HEK293 (cell line): Measurements from ENCODE around the gene MAGI1.

Experiments
- CTCF ChIA-PET: fragments of 350-600 bp; formaldehyde crosslinking; extraction: SDS; loops from one replicate; lab custom pipeline; 2021; ENCODE audit warnings: antibody characterized with exemption; lab: Yijun Ruan, JAX
- POLR2A ChIA-PET: fragments of 300-600 bp; formaldehyde crosslinking; extraction: SDS; loops from one replicate; lab custom pipeline; 2020; ENCODE audit warnings: antibody characterized with exemption, inconsistent platforms; lab: Yijun Ruan, JAX
- H3K27ac ChIP-seq: fragments of 200-500 bp; sonication (Bioruptor generic); 2 replicates; pipeline ENCODE4 v1.5.1; 2014; ENCODE audit warnings: low read depth, low read length, control low read depth, inconsistent platforms; ENCODE audit errors: extremely low read depth
- H3K36me3 ChIP-seq, 2 experiments: fragments of 200-500 bp in 1 of 2; sonication (Bioruptor generic) in 1 of 2; 1 replicate in 1 of 2; 2 replicates in 1 of 2; pipeline ENCODE4 v1.5.1; 2014 to 2017; ENCODE audit warnings: inconsistent platforms in 2 of 2, low read length in 2 of 2; ENCODE audit not compliant: control insufficient read depth in 2 of 2, insufficient read depth in 1 of 2
- H3K4me1 ChIP-seq: fragments of 200-500 bp; sonication (Bioruptor generic); 2 replicates; pipeline ENCODE4 v1.5.1; 2014; ENCODE audit warnings: mild to moderate bottlenecking, low read length, inconsistent platforms; ENCODE audit not compliant: control insufficient read depth, insufficient read depth
- H3K4me3 ChIP-seq: 2 replicates; pipeline ENCODE4 v1.5.1; 2011; ENCODE audit warnings: low read depth, mild to moderate bottlenecking, control low read depth, low read length, moderate library complexity
- H3K9me3 ChIP-seq: fragments of 200-500 bp; sonication (Bioruptor generic); 2 replicates; pipeline ENCODE4 v1.5.1; 2014; ENCODE audit warnings: low read depth, low read length, inconsistent platforms; ENCODE audit not compliant: control insufficient read depth, insufficient read depth
- CTCF ChIP-seq: fragments of 450-650 bp; formaldehyde crosslinking; IDR thresholded peaks from 2 replicates; pipeline ENCODE4 v1.5.1; 2016; ENCODE audit warnings: missing biosample characterization, missing genetic modification characterization
- GFI1B ChIP-seq: fragments of 450-650 bp; formaldehyde crosslinking; IDR thresholded peaks from 2 replicates; pipeline ENCODE4 v1.5.1; 2016; ENCODE audit warnings: missing biosample characterization, missing genetic modification characterization
- GLI4 ChIP-seq: fragments of 450-650 bp; formaldehyde crosslinking; IDR thresholded peaks from 2 replicates; pipeline ENCODE4 v1.5.1; 2016; ENCODE audit warnings: missing biosample characterization, missing genetic modification characterization
- GLIS2 ChIP-seq: fragments of 450-650 bp; formaldehyde crosslinking; IDR thresholded peaks from 2 replicates; pipeline ENCODE4 v1.5.1; 2016; ENCODE audit warnings: missing biosample characterization, missing genetic modification characterization
- IKZF3 ChIP-seq: fragments of 450-650 bp; IDR thresholded peaks from 2 replicates; pipeline ENCODE4 v1.5.0; 2018; ENCODE audit warnings: missing biosample characterization, mild to moderate bottlenecking, missing genetic modification characterization, moderate library complexity
- KLF7 ChIP-seq: fragments of 450-650 bp; formaldehyde crosslinking; IDR thresholded peaks from 2 replicates; pipeline ENCODE4 v1.5.1; 2016; ENCODE audit warnings: missing biosample characterization, missing genetic modification characterization, borderline replicate concordance
- REPIN1 ChIP-seq: fragments of 450-650 bp; formaldehyde crosslinking; IDR thresholded peaks from 2 replicates; pipeline ENCODE4 v1.5.1; 2017; ENCODE audit warnings: missing biosample characterization, missing genetic modification characterization, low read depth
- SCRT2 ChIP-seq: fragments of 450-650 bp; formaldehyde crosslinking; IDR thresholded peaks from 2 replicates; pipeline ENCODE4 v1.5.1; 2016; ENCODE audit warnings: missing biosample characterization, missing genetic modification characterization
- SETDB1 ChIP-seq: IDR thresholded peaks from one replicate; pipeline ENCODE4 v1.6.1; 2017; ENCODE audit warnings: mild to moderate bottlenecking, low read length, moderate library complexity, mixed read lengths; ENCODE audit not compliant: insufficient read length
- TCF7L2 ChIP-seq: IDR thresholded peaks from 2 replicates; pipeline ENCODE4 v1.6.1; 2011; ENCODE audit warnings: low read depth, mild to moderate bottlenecking, inconsistent platforms, low read length, moderate library complexity, borderline replicate concordance
- TSHZ1 ChIP-seq: fragments of 450-650 bp; formaldehyde crosslinking; IDR thresholded peaks from 2 replicates; pipeline ENCODE4 v1.5.1; 2016; ENCODE audit warnings: missing biosample characterization, missing genetic modification characterization, borderline replicate concordance
- ZBTB48 ChIP-seq: fragments of 450-650 bp; formaldehyde crosslinking; IDR thresholded peaks from 2 replicates; pipeline ENCODE4 v1.5.1; 2016; ENCODE audit warnings: missing biosample characterization, missing genetic modification characterization
- ZBTB8A ChIP-seq: fragments of 450-650 bp; formaldehyde crosslinking; IDR thresholded peaks from 2 replicates; pipeline ENCODE4 v1.5.1; 2016; ENCODE audit warnings: missing biosample characterization, missing genetic modification characterization
- ZEB2 ChIP-seq: fragments of 450-650 bp; formaldehyde crosslinking; IDR thresholded peaks from 2 replicates; pipeline ENCODE4 v1.5.1; 2016; ENCODE audit warnings: missing biosample characterization, missing genetic modification characterization
- ZFP37 ChIP-seq: fragments of 450-650 bp; formaldehyde crosslinking; IDR thresholded peaks from 2 replicates; pipeline ENCODE4 v1.5.1; 2016; ENCODE audit warnings: missing biosample characterization, missing genetic modification characterization
- ZNF10 ChIP-seq: fragments of 450-650 bp; formaldehyde crosslinking; IDR thresholded peaks from 2 replicates; pipeline ENCODE4 v1.5.1; 2017; ENCODE audit warnings: missing biosample characterization, missing genetic modification characterization
- ZNF140 ChIP-seq: fragments of 450-650 bp; formaldehyde crosslinking; IDR thresholded peaks from 2 replicates; pipeline ENCODE4 v1.5.1; 2016; ENCODE audit warnings: missing biosample characterization, missing genetic modification characterization
- ZNF248 ChIP-seq: fragments of 450-650 bp; formaldehyde crosslinking; IDR thresholded peaks from 2 replicates; pipeline ENCODE4 v1.5.1; 2017; ENCODE audit warnings: missing biosample characterization, missing genetic modification characterization
- ZNF37A ChIP-seq: fragments of 450-650 bp; IDR thresholded peaks from 2 replicates; pipeline ENCODE4 v1.5.1; 2018; ENCODE audit warnings: missing biosample characterization, missing genetic modification characterization
- ZNF521 ChIP-seq: fragments of 450-650 bp; formaldehyde crosslinking; IDR thresholded peaks from 2 replicates; pipeline ENCODE4 v1.5.1; 2017; ENCODE audit warnings: missing biosample characterization, mild to moderate bottlenecking, missing genetic modification characterization
- ZNF529 ChIP-seq: fragments of 450-650 bp; formaldehyde crosslinking; IDR thresholded peaks from 2 replicates; pipeline ENCODE4 v1.5.1; 2017; ENCODE audit warnings: missing genetic modification characterization, missing biosample characterization; ENCODE audit not compliant: insufficient replicate concordance
- ZNF549 ChIP-seq: fragments of 450-650 bp; IDR thresholded peaks from 2 replicates; pipeline ENCODE4 v1.5.1; 2018; ENCODE audit warnings: missing biosample characterization, missing genetic modification characterization, mild to moderate bottlenecking, inconsistent platforms, moderate library complexity
- ZNF558 ChIP-seq: fragments of 450-650 bp; formaldehyde crosslinking; IDR thresholded peaks from 2 replicates; pipeline ENCODE4 v1.5.1; 2016; ENCODE audit warnings: missing biosample characterization, missing genetic modification characterization
- ZNF624 ChIP-seq: fragments of 450-650 bp; formaldehyde crosslinking; IDR thresholded peaks from 2 replicates; pipeline ENCODE4 v1.5.1; 2017; ENCODE audit warnings: missing biosample characterization, missing genetic modification characterization
- ZNF626 ChIP-seq: fragments of 450-650 bp; sonication (Bioruptor Pico); formaldehyde crosslinking; IDR thresholded peaks from 2 replicates; pipeline ENCODE4 v1.5.1; 2018; ENCODE audit warnings: missing biosample characterization, missing genetic modification characterization, inconsistent platforms
- TF ChIP-seq, protein P1 (sequence below): fragments of 450-650 bp; formaldehyde crosslinking; IDR thresholded peaks from 2 replicates; pipeline ENCODE4 v1.5.1; 2017; ENCODE audit warnings: missing biosample characterization, missing genetic modification characterization

Gene MAGI1

DNA sequence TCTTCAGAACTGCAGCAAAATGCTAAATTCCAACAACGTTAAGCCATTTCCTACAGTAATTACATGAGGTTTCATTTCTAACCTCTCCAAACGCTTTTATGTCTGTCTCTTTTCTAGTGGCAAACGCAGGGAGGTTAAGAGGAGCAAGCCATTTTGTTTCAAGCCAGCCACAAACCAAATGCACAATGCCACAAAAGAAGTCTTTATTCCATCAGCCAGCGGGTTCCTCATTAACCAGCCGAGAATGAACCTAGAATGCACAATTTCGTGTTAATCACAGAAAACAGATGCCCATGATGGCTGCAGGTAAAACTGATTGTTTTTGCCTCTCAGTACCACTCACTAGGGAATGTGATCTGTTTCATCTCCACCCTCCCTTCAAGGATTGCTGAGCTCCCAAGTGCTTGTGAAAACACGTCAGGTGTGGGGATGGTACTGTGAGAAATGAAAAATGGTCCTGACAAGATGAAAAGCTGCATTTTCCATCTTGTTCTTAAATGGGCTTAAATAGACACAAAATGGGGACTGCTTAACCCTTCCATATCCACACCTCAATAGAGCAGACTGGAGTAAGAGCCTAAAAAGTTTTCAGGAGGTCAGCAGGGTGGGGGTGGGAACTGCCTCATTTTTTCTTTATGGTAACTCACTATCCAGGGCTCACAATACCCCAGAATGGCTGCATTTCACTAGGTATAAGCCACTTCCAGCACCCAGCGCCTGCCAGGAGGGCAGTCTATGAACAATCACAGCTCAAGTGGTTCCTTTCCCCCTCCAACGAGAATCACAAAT, 277.1 kb downstream of the MAGI1 start (continued):
- TF ChIP-seq TSHZ1 (no peak), ZBTB48 (no peak)

GRCh38 chr3:65758876-65759598, 279.7 kb downstream of the MAGI1 start:
- Histone ChIP-seq H3K4me3 (no peak overlapping the region), H3K36me3 (no peaks in the 10 kb centered on the region), H3K9me3 (no peaks in the 10 kb centered on the region), H3K4me1 (no peaks in the 10 kb centered on the region)
- POLR2A ChIA-PET: no interaction called here
- TF ChIP-seq IKZF3 (tag by site-specific recombination) (no peak), ZBTB8A (tag by site-specific recombination) (no peak), ZNF10 (tag by site-specific recombination) (no peak), KLF7 (tag by site-specific recombination) (no peak), GLIS2 (tag by site-specific recombination) (no peak), GLI4 (no peak), SCRT2 (no peak), ZNF521 (tag by site-specific recombination) (no peak)
- TF ChIP-seq, all 188 proteins: peak for 0
- H3K27ac ChIP-seq: no peak overlapping the region
- CTCF ChIA-PET: interaction anchor here (1.5 kb wide), 1 partner anchor 8 kb away, joined by 4 read pairs; no protein-coding TSS in a partner anchor

GRCh38 chr3:65758438-65758837, 280.3 kb downstream of the MAGI1 start:
- Histone ChIP-seq H3K36me3 (no peaks in the 10 kb centered on the region), H3K4me3 (no peak overlapping the region), H3K9me3 (no peaks in the 10 kb centered on the region), H3K27ac (no peak overlapping the region), H3K4me1 (no peaks in the 10 kb centered on the region)
- ChIA-PET POLR2A (no interaction called here), CTCF (interaction anchor here (0.7 kb wide), 1 partner anchor 463 kb away, joined by 4 read pairs; no protein-coding TSS in a partner anchor)
- TF ChIP-seq SETDB1 (no peak), ZNF37A (tag by site-specific recombination) (no peak), ZNF549 (no peak), ZEB2 (tag by site-specific recombination) (no peak), TCF7L2 (no peak), CTCF (tag by site-specific recombination) (no peak), ZNF248 (tag by site-specific recombination) (no peak), ZBTB8A (tag by site-specific recombination) (no peak), ZNF626 (tag by site-specific recombination) (no peak), ZNF624 (tag by site-specific recombination) (no peak), ZNF558 (tag by site-specific recombination) (no peak), GFI1B (tag by site-specific recombination) (no peak), ZFP37 (tag by site-specific recombination) (no peak), ZNF529 (tag by site-specific recombination) (no peak), REPIN1 (tag by site-specific recombination) (no peak), ZNF140 (tag by site-specific recombination) (no peak)
- TF ChIP-seq, protein P1, sequence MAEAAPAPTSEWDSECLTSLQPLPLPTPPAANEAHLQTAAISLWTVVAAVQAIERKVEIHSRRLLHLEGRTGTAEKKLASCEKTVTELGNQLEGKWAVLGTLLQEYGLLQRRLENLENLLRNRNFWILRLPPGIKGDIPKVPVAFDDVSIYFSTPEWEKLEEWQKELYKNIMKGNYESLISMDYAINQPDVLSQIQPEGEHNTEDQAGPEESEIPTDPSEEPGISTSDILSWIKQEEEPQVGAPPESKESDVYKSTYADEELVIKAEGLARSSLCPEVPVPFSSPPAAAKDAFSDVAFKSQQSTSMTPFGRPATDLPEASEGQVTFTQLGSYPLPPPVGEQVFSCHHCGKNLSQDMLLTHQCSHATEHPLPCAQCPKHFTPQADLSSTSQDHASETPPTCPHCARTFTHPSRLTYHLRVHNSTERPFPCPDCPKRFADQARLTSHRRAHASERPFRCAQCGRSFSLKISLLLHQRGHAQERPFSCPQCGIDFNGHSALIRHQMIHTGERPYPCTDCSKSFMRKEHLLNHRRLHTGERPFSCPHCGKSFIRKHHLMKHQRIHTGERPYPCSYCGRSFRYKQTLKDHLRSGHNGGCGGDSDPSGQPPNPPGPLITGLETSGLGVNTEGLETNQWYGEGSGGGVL (tag by site-specific recombination): no peak
